Fibroblast of skin of right quadriceps (primary cell): Measurements from ENCODE around the gene ADGRG3.
"Not testable (repeated sequence)": the region's sequence is repeated elsewhere in the genome, so short reads cannot be mapped to it uniquely, and the experiment has no call there.

Experiments
- DNase-seq: peaks from one replicate; pipeline ENCODE4 v3.0.0-alpha.2; 2013

ADGRG3 gene

GRCh38 chr16:57663917-57664661 lies 4.0 kb upstream of the ADGRG3 start:
- no peak for DNase-seq

- no peak for DNase-seq
Observed at GRCh38 chr16:57664662-57665025, 3.5 kb upstream of the ADGRG3 start.

GRCh38 chr16:57665541-57665940 lies 2.6 kb upstream of the ADGRG3 start:
- no peak for DNase-seq

- no peak for DNase-seq
Observed at GRCh38 chr16:57666353-57667047, 1.6 kb upstream of the ADGRG3 start.

GRCh38 chr16:57667048-57667525 lies 1.0 kb upstream of the ADGRG3 start:
- DNase-seq = no peak

GRCh38 chr16:57667526-57668262 lies 412 bp upstream of the ADGRG3 start:
- DNase-seq = no peak

GRCh38 chr16:57668630-57669475 lies 747 bp downstream of the ADGRG3 start:
- no peak for DNase-seq

GRCh38 chr16:57669476-57670162 lies 1.5 kb downstream of the ADGRG3 start:
- no peak for DNase-seq

GRCh38 chr16:57670196-57670595 lies 2.1 kb downstream of the ADGRG3 start:
- no peak for DNase-seq

- DNase-seq = not testable (repeated sequence)
Observed at GRCh38 chr16:57671451-57671850, 3.3 kb downstream of the ADGRG3 start.

- DNase-seq = no peak
Observed at GRCh38 chr16:57672416-57672815, 4.3 kb downstream of the ADGRG3 start.

GRCh38 chr16:57672824-57673223 lies 4.7 kb downstream of the ADGRG3 start:
- DNase-seq = no peak

GRCh38 chr16:57675741-57676551 lies 7.8 kb downstream of the ADGRG3 start:
- DNase-seq = peak; percentile 11

- DNase-seq = no peak
Observed at GRCh38 chr16:57676553-57677085, 8.5 kb downstream of the ADGRG3 start.

GRCh38 chr16:57677622-57678369 lies 9.7 kb downstream of the ADGRG3 start:
- no peak for DNase-seq

- no peak for DNase-seq
Observed at GRCh38 chr16:57679016-57679415, 10.9 kb downstream of the ADGRG3 start.

GRCh38 chr16:57679767-57680482 lies 11.8 kb downstream of the ADGRG3 start:
- no peak for DNase-seq

GRCh38 chr16:57680842-57681375 lies 12.8 kb downstream of the ADGRG3 start:
- DNase-seq = no peak
